Fibroblast of lung (primary cell): Measurements from ENCODE around the gene ITIH3.

ENCODE experiments used
- EZH2 ChIP-seq: IDR thresholded peaks from 2 replicates; pipeline ENCODE4 v1.5.1; 2012; ENCODE audit warnings: low read length, control low read depth, mild to moderate bottlenecking; ENCODE audit errors: missing control alignments
- TF ChIP-seq, protein P1 (sequence below), 2 donors: IDR thresholded peaks in 1 of 2; conservative IDR thresholded peaks in 1 of 2; 1 replicate in 1 of 2; 2 replicates in 1 of 2; pipeline ENCODE4 v1.5.1; 2011 to 2012; ENCODE audit warnings: low read length in 2 of 2, control low read depth in 1 of 2, inconsistent platforms in 1 of 2, low read depth in 1 of 2, mild to moderate bottlenecking in 1 of 2

- TF ChIP-seq EZH2, result no peak
- TF ChIP-seq, protein P1, sequence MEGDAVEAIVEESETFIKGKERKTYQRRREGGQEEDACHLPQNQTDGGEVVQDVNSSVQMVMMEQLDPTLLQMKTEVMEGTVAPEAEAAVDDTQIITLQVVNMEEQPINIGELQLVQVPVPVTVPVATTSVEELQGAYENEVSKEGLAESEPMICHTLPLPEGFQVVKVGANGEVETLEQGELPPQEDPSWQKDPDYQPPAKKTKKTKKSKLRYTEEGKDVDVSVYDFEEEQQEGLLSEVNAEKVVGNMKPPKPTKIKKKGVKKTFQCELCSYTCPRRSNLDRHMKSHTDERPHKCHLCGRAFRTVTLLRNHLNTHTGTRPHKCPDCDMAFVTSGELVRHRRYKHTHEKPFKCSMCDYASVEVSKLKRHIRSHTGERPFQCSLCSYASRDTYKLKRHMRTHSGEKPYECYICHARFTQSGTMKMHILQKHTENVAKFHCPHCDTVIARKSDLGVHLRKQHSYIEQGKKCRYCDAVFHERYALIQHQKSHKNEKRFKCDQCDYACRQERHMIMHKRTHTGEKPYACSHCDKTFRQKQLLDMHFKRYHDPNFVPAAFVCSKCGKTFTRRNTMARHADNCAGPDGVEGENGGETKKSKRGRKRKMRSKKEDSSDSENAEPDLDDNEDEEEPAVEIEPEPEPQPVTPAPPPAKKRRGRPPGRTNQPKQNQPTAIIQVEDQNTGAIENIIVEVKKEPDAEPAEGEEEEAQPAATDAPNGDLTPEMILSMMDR (conservative IDR thresholded peaks at IDR 0.05 in 1 of 2, IDR thresholded peaks at IDR 0.05 in 1 of 2; ENCODE audit: low read depth in 1 of 2, low read length in 2 of 2), result no peak
These were observed 2.7 kb upstream of the ITIH3 start for GRCh38 chr3:52791928-52792327.
